H9 (cell line): ENCODE data around the gene SMG7. TPM values are rescaled to one million over a fixed set of nuclear protein-coding genes. Genes with fewer than 3 reads are reported as not detected.

Experiments
- DNase-seq: peaks from one replicate; pipeline ENCODE4 v3.0.0-alpha.2; 2017
- H2AFZ ChIP-seq: one replicate; pipeline ENCODE4 v1.6.1; 2013; ENCODE audit warnings: mild to moderate bottlenecking, low read length, control low read depth, moderate library complexity
- H2AK5ac ChIP-seq: 2 replicates; pipeline ENCODE4 v1.6.1; 2013; ENCODE audit warnings: low read length, control low read depth, mixed read lengths; ENCODE audit not compliant: insufficient read length
- H2BK120ac ChIP-seq: one replicate; pipeline ENCODE4 v1.6.1; 2013; ENCODE audit warnings: low read depth, mild to moderate bottlenecking, low read length, control low read depth, inconsistent platforms; ENCODE audit not compliant: poor library complexity, severe bottlenecking
- H2BK12ac ChIP-seq: 2 replicates; pipeline ENCODE4 v1.6.1; 2013; ENCODE audit warnings: low read length, control low read depth, mixed read lengths, low read depth; ENCODE audit not compliant: insufficient read length
- H2BK15ac ChIP-seq: 2 replicates; pipeline ENCODE4 v1.6.1; 2013; ENCODE audit warnings: low read depth, low read length, control low read depth
- H2BK20ac ChIP-seq: one replicate; pipeline ENCODE4 v1.6.1; 2013; ENCODE audit warnings: low read depth, mild to moderate bottlenecking, low read length, control low read depth, inconsistent platforms; ENCODE audit not compliant: poor library complexity, severe bottlenecking
- H2BK5ac ChIP-seq: 2 replicates; pipeline ENCODE4 v1.6.1; 2013; ENCODE audit warnings: low read length, control low read depth, mixed read lengths; ENCODE audit not compliant: insufficient read length
- H3K14ac ChIP-seq: 2 replicates; pipeline ENCODE4 v1.6.1; 2013; ENCODE audit warnings: low read length, control low read depth; ENCODE audit not compliant: insufficient read depth
- H3K18ac ChIP-seq: 2 replicates; pipeline ENCODE4 v1.6.1; 2013; ENCODE audit warnings: low read depth, mild to moderate bottlenecking, mixed read lengths, low read length, control low read depth; ENCODE audit not compliant: insufficient read length
- H3K23ac ChIP-seq: 2 replicates; pipeline ENCODE4 v1.6.1; 2013; ENCODE audit warnings: low read length, control low read depth, mixed read lengths, low read depth; ENCODE audit not compliant: insufficient read length
- H3K23me2 ChIP-seq: 2 replicates; pipeline ENCODE4 v1.6.1; 2013; ENCODE audit warnings: low read depth, mild to moderate bottlenecking, mixed read lengths, low read length, control low read depth; ENCODE audit not compliant: insufficient read length, poor library complexity, severe bottlenecking
- H3K27ac ChIP-seq: 2 replicates; pipeline ENCODE4 v1.5.1; 2013; ENCODE audit warnings: low read length, control low read depth, mixed read lengths, low read depth; ENCODE audit not compliant: insufficient read length
- H3K27me3 ChIP-seq: 2 replicates; pipeline ENCODE4 v1.6.1; 2013; ENCODE audit warnings: low read length, control low read depth, inconsistent platforms; ENCODE audit not compliant: insufficient read depth
- H3K4ac ChIP-seq: 2 replicates; pipeline ENCODE4 v1.6.1; 2013; ENCODE audit warnings: low read depth, mild to moderate bottlenecking, control low read depth, inconsistent platforms, low read length, moderate library complexity
- H3K4me1 ChIP-seq: 2 replicates; pipeline ENCODE4 v1.6.1; 2013; ENCODE audit warnings: low read length, control low read depth, inconsistent platforms; ENCODE audit not compliant: insufficient read depth
- H3K4me2 ChIP-seq: 2 replicates; pipeline ENCODE4 v1.6.1; 2013; ENCODE audit warnings: low read length, control low read depth, mixed read lengths; ENCODE audit not compliant: insufficient read length, insufficient read depth
- H3K56ac ChIP-seq: 2 replicates; pipeline ENCODE4 v1.6.1; 2013; ENCODE audit warnings: low read depth, mild to moderate bottlenecking, mixed read lengths, low read length, control low read depth; ENCODE audit not compliant: insufficient read length
- H3K79me1 ChIP-seq: 2 replicates; pipeline ENCODE4 v1.6.1; 2013; ENCODE audit warnings: low read depth, mild to moderate bottlenecking, moderate library complexity, low read length, control low read depth, inconsistent platforms; ENCODE audit not compliant: insufficient read depth, poor library complexity, severe bottlenecking
- H3K79me2 ChIP-seq: 2 replicates; pipeline ENCODE4 v1.6.1; 2013; ENCODE audit warnings: low read length, control low read depth, inconsistent platforms; ENCODE audit not compliant: insufficient read depth
- H3K9ac ChIP-seq: 2 replicates; pipeline ENCODE4 v1.6.1; 2013; ENCODE audit warnings: low read length, control low read depth, mixed read lengths; ENCODE audit not compliant: insufficient read length; ENCODE audit errors: extremely low read depth
- H3K9me3 ChIP-seq: one replicate; pipeline ENCODE4 v1.6.1; 2013; ENCODE audit warnings: low read depth, low read length, inconsistent platforms; ENCODE audit not compliant: control insufficient read depth
- H3T11ph ChIP-seq: one replicate; pipeline ENCODE4 v1.6.1; 2013; ENCODE audit warnings: mild to moderate bottlenecking, low read length, control low read depth, inconsistent platforms
- H4K20me1 ChIP-seq: one replicate; pipeline ENCODE4 v1.6.1; 2013; ENCODE audit not compliant: control insufficient read depth, insufficient read length, insufficient read depth
- H4K5ac ChIP-seq: 2 replicates; pipeline ENCODE4 v1.6.1; 2013; ENCODE audit warnings: low read depth, mild to moderate bottlenecking, mixed read lengths, low read length, control low read depth; ENCODE audit not compliant: insufficient read length
- H4K8ac ChIP-seq: replicated peaks from 2 replicates; pipeline ENCODE4 v1.6.1; 2013; ENCODE audit warnings: low read length, control low read depth, mixed read lengths, low read depth; ENCODE audit not compliant: insufficient read length
- H4K91ac ChIP-seq: 2 replicates; pipeline ENCODE4 v1.6.1; 2013; ENCODE audit warnings: low read depth, mild to moderate bottlenecking, moderate library complexity, mixed read lengths, low read length, control low read depth; ENCODE audit not compliant: insufficient read length
- H3K27ac Mint-ChIP-seq, 3 experiments: 2 replicates in 2 of 3; 3 replicates in 1 of 3; pipeline ENCODE4 v1.8.0; 2020 to 2021; ENCODE audit warnings: mixed read lengths in 3 of 3, mild to moderate bottlenecking in 1 of 3, moderate library complexity in 1 of 3
- H3K27me3 Mint-ChIP-seq: 2 replicates; pipeline ENCODE4 v1.8.0; 2021; ENCODE audit warnings: low read depth, mild to moderate bottlenecking, moderate library complexity, mixed read lengths
- H3K36me3 Mint-ChIP-seq, 3 experiments: 2 replicates in 2 of 3; 3 replicates in 1 of 3; pipeline ENCODE4 v1.8.0; 2020 to 2021; ENCODE audit warnings: low read depth in 3 of 3, mixed read lengths in 3 of 3; ENCODE audit not compliant: insufficient read depth in 1 of 3
- H3K4me1 Mint-ChIP-seq, 2 experiments: 2 replicates each; pipeline ENCODE4 v1.8.0; 2020; ENCODE audit warnings: mixed read lengths in 2 of 2
- H3K4me3 Mint-ChIP-seq, 2 experiments: 2 replicates in 1 of 2; 3 replicates in 1 of 2; pipeline ENCODE4 v1.8.0; 2020 to 2021; ENCODE audit warnings: mild to moderate bottlenecking in 2 of 2, mixed read lengths in 2 of 2, moderate library complexity in 1 of 2
- H3K9me3 Mint-ChIP-seq, 2 experiments: 2 replicates in 1 of 2; 3 replicates in 1 of 2; pipeline ENCODE4 v1.8.0; 2020; ENCODE audit warnings: mild to moderate bottlenecking in 2 of 2, mixed read lengths in 2 of 2, moderate library complexity in 1 of 2
- WGBS: extraction: QIAGEN DNeasy Blood & Tissue Kit; methylation state at CpG from one replicate; pipeline ENCODE4 v1.1.7; 2013; ENCODE audit warnings: missing lambda C conversion rate, low lambda C conversion rate, mixed read lengths; ENCODE audit not compliant: insufficient read length; ENCODE audit errors: extremely low coverage; 5-methylcytosine and 5-hydroxymethylcytosine counted together
- total RNA-seq: library from RNA; stranded (reverse); gene quantifications from 2 replicates; pipeline ENCODE4 v1.2.1, GENCODE V29; 2021
- TF ChIP-seq, protein P1 (sequence below): fragments of 200-600 bp; sonication (generic); conservative IDR thresholded peaks from 3 replicates; pipeline ENCODE4 v1.8.0; 2021; ENCODE audit warnings: antibody characterized with exemption, mild to moderate bottlenecking

The SMG7 gene
- total RNA-seq, 1 experiment from 2014 or later, result 77.0 TPM

DNA sequence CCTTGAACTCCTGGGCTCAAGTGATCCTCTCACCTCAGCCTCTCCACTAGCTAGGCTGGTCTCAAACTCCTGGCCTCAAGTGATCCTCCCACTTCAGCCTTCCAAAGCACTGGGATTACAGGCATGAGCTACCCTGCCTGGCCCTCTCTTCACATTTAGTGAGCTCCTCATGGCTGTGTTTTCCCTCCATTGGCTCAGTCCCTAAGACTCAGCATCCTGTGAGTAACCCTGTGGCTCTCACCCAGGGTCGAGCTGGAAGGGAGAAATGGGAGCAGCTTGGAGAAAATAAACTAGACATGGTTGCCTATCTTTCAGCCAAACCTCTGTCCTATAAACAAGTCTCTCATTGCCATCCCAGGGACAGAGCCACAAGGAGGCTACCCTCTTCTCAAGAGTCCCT is 100.4 kb downstream of the SMG7 start:
- TF ChIP-seq, protein P1, sequence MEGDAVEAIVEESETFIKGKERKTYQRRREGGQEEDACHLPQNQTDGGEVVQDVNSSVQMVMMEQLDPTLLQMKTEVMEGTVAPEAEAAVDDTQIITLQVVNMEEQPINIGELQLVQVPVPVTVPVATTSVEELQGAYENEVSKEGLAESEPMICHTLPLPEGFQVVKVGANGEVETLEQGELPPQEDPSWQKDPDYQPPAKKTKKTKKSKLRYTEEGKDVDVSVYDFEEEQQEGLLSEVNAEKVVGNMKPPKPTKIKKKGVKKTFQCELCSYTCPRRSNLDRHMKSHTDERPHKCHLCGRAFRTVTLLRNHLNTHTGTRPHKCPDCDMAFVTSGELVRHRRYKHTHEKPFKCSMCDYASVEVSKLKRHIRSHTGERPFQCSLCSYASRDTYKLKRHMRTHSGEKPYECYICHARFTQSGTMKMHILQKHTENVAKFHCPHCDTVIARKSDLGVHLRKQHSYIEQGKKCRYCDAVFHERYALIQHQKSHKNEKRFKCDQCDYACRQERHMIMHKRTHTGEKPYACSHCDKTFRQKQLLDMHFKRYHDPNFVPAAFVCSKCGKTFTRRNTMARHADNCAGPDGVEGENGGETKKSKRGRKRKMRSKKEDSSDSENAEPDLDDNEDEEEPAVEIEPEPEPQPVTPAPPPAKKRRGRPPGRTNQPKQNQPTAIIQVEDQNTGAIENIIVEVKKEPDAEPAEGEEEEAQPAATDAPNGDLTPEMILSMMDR, result no peak
- Histone ChIP-seq H4K91ac (no peak overlapping the region), H2BK120ac (no peak overlapping the region), H3K4me2 (no peak overlapping the region), H3K27ac (no peak overlapping the region), H4K5ac (no peak overlapping the region), H3K23me2 (no peaks in the 10 kb centered on the region), H3K79me2 (no peaks in the 10 kb centered on the region), H3K14ac (no peak overlapping the region), H3K4ac (no peak overlapping the region), H2BK15ac (no peak overlapping the region), H3K27me3 (no peaks in the 10 kb centered on the region), H4K20me1 (no peaks in the 10 kb centered on the region), H3K23ac (no peak overlapping the region), H3K9me3 (no peaks in the 10 kb centered on the region), H3K18ac (no peak overlapping the region), H2BK12ac (no peak overlapping the region), H2BK20ac (no peak overlapping the region), H2AFZ (no peak overlapping the region), H3K4me1 (no peaks in the 10 kb centered on the region), H2BK5ac (no peak overlapping the region), H3K56ac (no peak overlapping the region), H3T11ph (no peak overlapping the region), H4K8ac (no peak overlapping the region), H3K79me1 (no peaks in the 10 kb centered on the region), H3K9ac (no peak overlapping the region), H2AK5ac (no peak overlapping the region)
- Mint-ChIP-seq H3K27ac (no peak overlapping the region), H3K36me3 (no peaks in the 10 kb centered on the region; a peak in 1 of 7 replicates), H3K4me1 (no peaks in the 10 kb centered on the region), H3K4me3 (no peak overlapping the region), H3K9me3 (no peaks in the 10 kb centered on the region; a peak in 1 of 5 replicates), H3K27me3 (no peaks in the 10 kb centered on the region; the same call in 1 of the 2 replicates)
- DNase-seq, result no peak
- WGBS, result no CpG with 5 or more reads among the region's 1 CpG
